ENCODE measurements around the gene ACADM. TPM values are rescaled to one million over a fixed set of nuclear protein-coding genes. Genes with fewer than 3 reads are reported as not detected.
"Not testable (repeated sequence)": the region's sequence is repeated elsewhere in the genome, so short reads cannot be mapped to it uniquely, and the experiment has no call there.

Gene ACADM
- 10 to 100 TPM; 37.0 to 59.4 (median 43.9) TPM for total RNA-seq

DNA sequence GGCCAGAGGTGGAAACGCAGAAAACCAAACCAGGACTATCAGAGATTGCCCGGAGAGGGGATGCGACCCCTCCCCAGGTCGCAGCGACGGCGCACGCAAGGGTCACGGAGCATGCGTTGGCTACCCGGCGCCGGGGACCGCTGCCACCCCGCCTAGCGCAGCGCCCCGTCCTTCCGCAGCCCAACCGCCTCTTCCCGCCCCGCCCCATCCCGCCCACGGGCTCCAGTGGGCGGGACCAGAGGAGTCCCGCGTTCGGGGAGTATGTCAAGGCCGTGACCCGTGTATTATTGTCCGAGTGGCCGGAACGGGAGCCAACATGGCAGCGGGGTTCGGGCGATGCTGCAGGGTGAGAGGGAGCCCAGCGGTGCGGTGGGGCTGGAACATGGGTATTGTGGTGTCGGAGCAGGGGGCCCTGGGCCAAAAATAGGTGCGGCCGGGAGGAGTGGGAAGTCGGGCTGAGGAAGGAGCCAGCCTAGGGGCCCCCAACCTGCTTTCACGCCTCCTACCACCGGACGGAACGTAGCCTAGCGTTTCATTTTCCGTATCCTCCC, at the start of gene ACADM:
ACADM (plus strand) TSS at position 238 of the 551 bp plus-strand sequence; CDS start at position 317, 79 bp downstream.
- peak; percentile 44 for DNase-seq (ENCODE audit: low spot score)
- peak; percentile 99 for ATAC-seq (ENCODE audit: low FRiP score)
- TF ChIP-seq, protein P1, sequence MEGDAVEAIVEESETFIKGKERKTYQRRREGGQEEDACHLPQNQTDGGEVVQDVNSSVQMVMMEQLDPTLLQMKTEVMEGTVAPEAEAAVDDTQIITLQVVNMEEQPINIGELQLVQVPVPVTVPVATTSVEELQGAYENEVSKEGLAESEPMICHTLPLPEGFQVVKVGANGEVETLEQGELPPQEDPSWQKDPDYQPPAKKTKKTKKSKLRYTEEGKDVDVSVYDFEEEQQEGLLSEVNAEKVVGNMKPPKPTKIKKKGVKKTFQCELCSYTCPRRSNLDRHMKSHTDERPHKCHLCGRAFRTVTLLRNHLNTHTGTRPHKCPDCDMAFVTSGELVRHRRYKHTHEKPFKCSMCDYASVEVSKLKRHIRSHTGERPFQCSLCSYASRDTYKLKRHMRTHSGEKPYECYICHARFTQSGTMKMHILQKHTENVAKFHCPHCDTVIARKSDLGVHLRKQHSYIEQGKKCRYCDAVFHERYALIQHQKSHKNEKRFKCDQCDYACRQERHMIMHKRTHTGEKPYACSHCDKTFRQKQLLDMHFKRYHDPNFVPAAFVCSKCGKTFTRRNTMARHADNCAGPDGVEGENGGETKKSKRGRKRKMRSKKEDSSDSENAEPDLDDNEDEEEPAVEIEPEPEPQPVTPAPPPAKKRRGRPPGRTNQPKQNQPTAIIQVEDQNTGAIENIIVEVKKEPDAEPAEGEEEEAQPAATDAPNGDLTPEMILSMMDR (IDR thresholded peaks at IDR 0.05): no peak

DNA sequence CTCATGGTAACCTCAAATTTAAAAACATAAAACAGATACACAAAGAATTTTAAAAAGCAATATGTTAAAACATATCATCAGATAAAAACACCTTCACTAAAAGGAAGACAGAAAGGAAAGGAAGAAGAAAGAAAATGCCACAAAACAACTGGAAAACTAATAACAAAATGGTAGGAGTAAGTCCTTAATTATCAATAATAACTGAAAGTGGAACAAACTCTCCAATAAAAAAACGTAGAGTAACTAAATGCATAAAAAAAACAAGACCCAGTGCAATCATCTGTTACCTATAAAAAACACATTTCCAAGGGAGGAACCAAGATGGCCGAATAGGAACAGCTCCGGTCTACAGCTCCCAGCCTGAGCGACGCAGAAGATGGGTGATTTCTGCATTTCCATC, 47.1 kb upstream of the ACADM start:
- TF ChIP-seq, protein P1 (IDR thresholded peaks at IDR 0.05): no peak
- DNase-seq (ENCODE audit: low spot score): no peak
- ATAC-seq (ENCODE audit: low FRiP score): no peak

DNA sequence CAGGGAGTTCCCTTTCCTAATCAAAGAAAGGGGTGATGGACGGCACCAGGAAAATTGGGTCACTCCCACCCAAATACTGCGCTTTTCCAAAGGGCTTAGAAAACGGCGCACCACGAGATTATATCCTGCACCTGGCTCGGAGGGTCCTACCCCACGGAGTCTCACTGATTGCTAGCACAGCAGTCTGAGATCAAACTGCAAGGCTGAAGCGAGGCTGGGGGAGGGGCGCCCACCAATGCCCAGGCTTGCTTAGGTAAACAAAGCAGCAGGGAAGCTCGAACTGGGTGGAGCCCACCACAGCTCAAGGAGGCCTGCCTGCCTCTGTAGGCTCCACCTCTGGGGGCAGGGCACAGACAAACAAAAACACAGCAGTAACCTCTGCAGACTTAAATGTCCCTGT, 46.5 kb upstream of the ACADM start:
- DNase-seq (ENCODE audit: low spot score); ATAC-seq (ENCODE audit: low FRiP score): not testable (repeated sequence)

DNA sequence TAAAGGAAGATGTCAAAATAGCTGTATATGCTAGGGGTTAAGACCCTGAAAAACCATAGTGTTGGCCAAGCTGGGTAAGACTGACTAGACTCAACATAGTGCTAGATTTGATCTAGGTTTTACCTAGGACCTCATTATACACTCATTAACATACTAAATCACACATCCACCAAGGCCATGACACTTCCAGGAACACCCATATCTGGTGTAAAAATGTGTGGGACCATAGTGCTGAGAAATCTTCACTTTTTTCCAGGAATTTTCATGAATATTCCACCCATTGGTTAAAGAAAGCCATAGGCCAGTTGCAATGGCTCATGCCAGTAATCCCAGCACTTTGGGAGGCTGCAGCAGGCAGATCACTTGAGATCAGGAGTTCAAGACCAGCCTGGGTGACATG, 34.0 kb upstream of the ACADM start:
- DNase-seq (ENCODE audit: low spot score): no peak
- TF ChIP-seq, protein P1 (IDR thresholded peaks at IDR 0.05): no peak
- no peak for ATAC-seq (ENCODE audit: low FRiP score)

DNA sequence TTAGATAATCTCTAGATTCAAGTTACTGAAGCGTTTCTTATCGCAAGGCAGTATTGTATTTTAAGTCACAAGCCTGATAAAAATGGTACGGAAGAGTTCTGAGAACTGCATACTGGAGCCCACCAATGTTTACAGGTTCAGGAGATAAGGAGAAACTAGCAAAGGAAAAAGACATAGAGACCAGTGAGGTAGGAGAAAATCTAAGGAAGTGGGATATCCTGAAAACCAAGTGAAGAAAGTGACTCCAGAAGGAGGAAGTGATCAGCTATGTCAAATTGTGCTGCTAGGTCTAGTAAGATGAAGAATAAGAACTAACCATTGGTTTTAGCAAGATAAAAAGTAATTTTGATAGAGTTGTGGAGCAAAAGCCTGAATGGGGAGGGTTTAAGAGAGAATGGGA, 31.0 kb upstream of the ACADM start:
- DNase-seq (ENCODE audit: low spot score) (no peak), ATAC-seq (ENCODE audit: low FRiP score) (no peak)
- TF ChIP-seq, protein P1 (IDR thresholded peaks at IDR 0.05): no peak

DNA sequence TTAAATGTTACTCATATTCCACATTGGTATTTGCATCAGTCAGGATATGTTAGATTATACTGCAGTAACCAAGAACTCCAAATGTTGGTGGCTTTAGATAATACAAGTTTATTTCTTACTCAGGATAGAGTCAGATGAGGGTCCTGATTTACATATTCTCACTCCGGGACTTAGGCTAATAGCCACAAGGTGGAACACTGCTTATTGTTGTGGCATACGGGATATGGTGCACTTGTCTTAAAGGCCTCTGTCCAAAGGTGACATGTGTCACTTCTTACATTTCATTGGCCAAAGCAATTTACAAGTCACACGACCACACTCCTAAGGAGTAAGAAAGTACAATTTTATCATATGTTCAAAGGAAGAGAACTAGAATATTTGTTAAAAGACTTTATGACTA, 28.5 kb upstream of the ACADM start:
- TF ChIP-seq, protein P1 (IDR thresholded peaks at IDR 0.05): no peak
- DNase-seq (ENCODE audit: low spot score): no peak
- no peak for ATAC-seq (ENCODE audit: low FRiP score)

DNA sequence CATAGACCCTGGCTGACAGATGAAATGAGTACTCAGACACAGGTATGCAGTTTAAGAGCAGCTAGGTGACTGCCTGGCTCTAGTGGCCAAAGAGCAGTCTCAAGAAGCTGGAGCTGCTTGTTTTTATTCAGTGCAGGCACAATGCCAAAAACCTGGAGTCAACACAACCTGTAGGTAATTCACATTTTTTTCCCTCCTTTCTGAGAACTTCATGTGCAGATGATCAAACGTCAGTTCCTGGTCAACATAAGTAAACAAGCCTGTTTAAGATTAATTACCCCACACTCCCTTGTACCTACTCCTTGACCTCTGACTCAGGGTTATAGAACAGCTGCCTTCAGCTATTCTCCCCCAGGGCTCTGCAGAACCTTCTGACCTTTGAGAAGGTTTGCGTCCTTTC, 17.3 kb upstream of the ACADM start:
- DNase-seq (ENCODE audit: low spot score) (no peak), ATAC-seq (ENCODE audit: low FRiP score) (no peak)
- TF ChIP-seq, protein P1 (IDR thresholded peaks at IDR 0.05): no peak

Measured in omental fat pad (tissue), 4 donors.